ENCODE data around the gene C12orf57.
A peak's percentile ranks its signal among the peaks of the same experiment; 100 is the strongest.

C12orf57 gene

GRCh38 chr12:6943722-6944380, at the start of gene C12orf57, which contains the start of gene RNU7-1:
Gene C12orf57 (plus strand): TSS chr12:6944022. CDS start chr12:6944122, 100 bp downstream.
Gene RNU7-1 (plus strand): TSS chr12:6943816.
- H3K27ac ChIP-seq, result peak within 1 kb of the TSS; percentile 96
- no peak for TF ChIP-seq CTCF (conservative IDR thresholded peaks at IDR 0.05)
- 0 out of 2 replicates have a peak, but pooled peaks have one; percentile 12 for TF ChIP-seq ZFX (IDR thresholded peaks at IDR 0.05)

GRCh38 chr12:6894321-6894720, 49.5 kb upstream of the C12orf57 start:
- TF ChIP-seq ZFX (IDR thresholded peaks at IDR 0.05) (no peak), CTCF (conservative IDR thresholded peaks at IDR 0.05) (no peak)
- H3K27ac ChIP-seq, result no peak overlapping the region

GRCh38 chr12:6896846-6897435, 46.9 kb upstream of the C12orf57 start:
- TF ChIP-seq ZFX (IDR thresholded peaks at IDR 0.05) (no peak), CTCF (conservative IDR thresholded peaks at IDR 0.05) (no peak)
- H3K27ac ChIP-seq, result no peak overlapping the region

GRCh38 chr12:6899427-6899826, 44.4 kb upstream of the C12orf57 start:
- no peak for TF ChIP-seq CTCF (conservative IDR thresholded peaks at IDR 0.05)
- no peak for TF ChIP-seq ZFX (IDR thresholded peaks at IDR 0.05)
- H3K27ac ChIP-seq, result no peak overlapping the region

- no peak for TF ChIP-seq CTCF (conservative IDR thresholded peaks at IDR 0.05)
- TF ChIP-seq ZFX (IDR thresholded peaks at IDR 0.05), result no peak
- H3K27ac ChIP-seq, result no peak overlapping the region
Observed at GRCh38 chr12:6899837-6900519, 43.8 kb upstream of the C12orf57 start.

GRCh38 chr12:6902448-6902847, 41.4 kb upstream of the C12orf57 start:
- H3K27ac ChIP-seq, result no peak overlapping the region
- no peak for TF ChIP-seq ZFX (IDR thresholded peaks at IDR 0.05)
- TF ChIP-seq CTCF (conservative IDR thresholded peaks at IDR 0.05), result no peak

GRCh38 chr12:6903722-6904121, 40.1 kb upstream of the C12orf57 start:
- no peak overlapping the region for H3K27ac ChIP-seq
- TF ChIP-seq ZFX (IDR thresholded peaks at IDR 0.05) (no peak), CTCF (conservative IDR thresholded peaks at IDR 0.05) (no peak)
